Panc1 (cell line): ENCODE data around the gene E2F3. TPM values are rescaled to one million over a fixed set of nuclear protein-coding genes. Genes with fewer than 3 reads are reported as not detected.

ENCODE experiments used
- ATAC-seq: fragments of 200-7000 bp; cut with Tn5 transposase; 2 replicates; pipeline ENCODE4 v1.9.1; 2020; ENCODE audit warnings: mild to moderate bottlenecking, moderate library complexity
- BruUV-seq: library from RNA; stranded (reverse); fragments of 400-500 nt; replicated peaks from 2 replicates; lab custom pipeline; 2021; lab: Mats Ljungman, UMichigan
- CTCF ChIA-PET: fragments of 300-600 bp; sonication (Branson Sonifier 250); formaldehyde crosslinking; loops from one replicate; lab custom pipeline; 2022; ENCODE audit warnings: antibody characterized with exemption; lab: Charles Lee
- POLR2A ChIA-PET: fragments of 300-600 bp; sonication (Branson Sonifier 250); formaldehyde crosslinking; loops from one replicate; lab custom pipeline; 2022; ENCODE audit warnings: antibody characterized with exemption; lab: Charles Lee
- DNase-seq: peaks from one replicate; pipeline ENCODE4 v3.0.0-alpha.2; 2010; ENCODE audit warnings: low read depth, low spot score
- H3K27ac ChIP-seq: 2 replicates; pipeline ENCODE4 v1.5.1; 2011; ENCODE audit warnings: mild to moderate bottlenecking, low read length, inconsistent platforms
- H3K27me3 ChIP-seq: fragments of 200-500 bp; sonication (Bioruptor generic); 2 replicates; pipeline ENCODE4 v1.6.0; 2014; ENCODE audit warnings: low read length, inconsistent platforms; ENCODE audit not compliant: control insufficient read depth, insufficient read depth
- H3K36me3 ChIP-seq: fragments of 200-500 bp; sonication (Bioruptor generic); 2 replicates; pipeline ENCODE4 v1.5.1; 2014; ENCODE audit warnings: inconsistent platforms, mild to moderate bottlenecking, low read length, moderate library complexity; ENCODE audit not compliant: control insufficient read depth, insufficient read depth
- H3K4me1 ChIP-seq: 2 replicates; pipeline ENCODE4 v1.5.1; 2011; ENCODE audit warnings: inconsistent platforms, mild to moderate bottlenecking, low read length, moderate library complexity; ENCODE audit not compliant: control insufficient read depth, insufficient read depth
- H3K4me3 ChIP-seq, 2 experiments: 2 replicates each; pipeline ENCODE4 v1.5.1; 2011 to 2012; ENCODE audit warnings: low read depth in 2 of 2, low read length in 2 of 2, mild to moderate bottlenecking in 2 of 2, inconsistent platforms in 1 of 2, moderate library complexity in 1 of 2
- H3K9me3 ChIP-seq: fragments of 200-500 bp; sonication (Bioruptor generic); 2 replicates; pipeline ENCODE4 v1.5.1; 2014; ENCODE audit warnings: low read depth, mild to moderate bottlenecking, inconsistent platforms, low read length, moderate library complexity; ENCODE audit not compliant: control insufficient read depth, insufficient read depth
- POLR2AphosphoS5 ChIP-seq: IDR thresholded peaks from 2 replicates; pipeline ENCODE4 v1.6.1; 2012; ENCODE audit warnings: mild to moderate bottlenecking, low read depth, low read length, moderate library complexity
- SIN3A ChIP-seq: IDR thresholded peaks from 2 replicates; pipeline ENCODE4 v1.6.1; 2012; ENCODE audit warnings: low read depth, mild to moderate bottlenecking, low read length, moderate library complexity, borderline replicate concordance; ENCODE audit not compliant: insufficient read depth
- TCF7L2 ChIP-seq: IDR thresholded peaks from 2 replicates; pipeline ENCODE4 v1.6.1; 2011; ENCODE audit warnings: mild to moderate bottlenecking, low read depth, low read length, inconsistent platforms
- in situ Hi-C: cut with HindIII; loops from 2 replicates; pipeline ENCODE4 v1.10.0; 2016; ENCODE audit warnings: low sequenced_read_pairs, low pct_unique_long_range_greater_than_20kb
- intact Hi-C: fragments of 100-400 bp; cut with micrococcal nuclease; formaldehyde crosslinking; loops from one replicate; pipeline ENCODE4 v1.10.0; 2022; ENCODE audit not compliant: unreplicated experiment
- total RNA-seq: library from RNA; stranded (reverse); gene quantifications from one replicate; pipeline ENCODE4 v1.2.1, GENCODE V29; 2021; ENCODE audit not compliant: unreplicated experiment
- TF ChIP-seq, protein P1 (sequence below): fragments of 450-650 bp; IDR thresholded peaks from 2 replicates; pipeline ENCODE4 v1.5.1; 2017; ENCODE audit warnings: mild to moderate bottlenecking
- TF ChIP-seq, protein P2 (sequence below), 2 experiments: IDR thresholded peaks; 2 replicates each; pipeline ENCODE4 v1.6.1; 2011 to 2012; ENCODE audit warnings: low read depth in 2 of 2, control low read depth in 1 of 2, low read length in 1 of 2, mild to moderate bottlenecking in 1 of 2, moderate library complexity in 1 of 2; ENCODE audit not compliant: insufficient read depth in 1 of 2

The E2F3 gene
- total RNA-seq, 1 experiment from 2014 or later: 31.0 TPM

DNA sequence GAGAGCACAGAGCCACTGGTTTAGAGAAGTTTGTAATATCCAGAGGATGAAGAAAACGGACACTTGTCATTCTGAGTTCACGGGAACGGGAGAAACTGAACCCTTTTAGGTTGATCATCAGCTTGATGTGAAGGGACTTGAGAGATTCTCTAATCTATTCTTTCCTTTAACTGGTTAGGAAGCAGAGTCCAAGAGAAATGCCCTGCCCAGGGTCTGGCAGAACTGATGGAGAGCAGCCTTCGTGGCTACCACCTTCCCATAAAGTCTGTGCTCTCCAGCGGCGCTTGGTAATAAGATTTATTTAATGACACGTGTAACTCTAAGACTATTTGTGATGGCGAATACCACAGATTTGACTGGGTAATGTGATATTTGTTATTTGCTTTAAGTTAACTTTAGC lies 36.0 kb downstream of the E2F3 start:
- H3K4me3 ChIP-seq: no peak overlapping the region
- TF ChIP-seq TCF7L2 (no peak), SIN3A (no peak), POLR2AphosphoS5 (no peak)
- TF ChIP-seq, protein P1, sequence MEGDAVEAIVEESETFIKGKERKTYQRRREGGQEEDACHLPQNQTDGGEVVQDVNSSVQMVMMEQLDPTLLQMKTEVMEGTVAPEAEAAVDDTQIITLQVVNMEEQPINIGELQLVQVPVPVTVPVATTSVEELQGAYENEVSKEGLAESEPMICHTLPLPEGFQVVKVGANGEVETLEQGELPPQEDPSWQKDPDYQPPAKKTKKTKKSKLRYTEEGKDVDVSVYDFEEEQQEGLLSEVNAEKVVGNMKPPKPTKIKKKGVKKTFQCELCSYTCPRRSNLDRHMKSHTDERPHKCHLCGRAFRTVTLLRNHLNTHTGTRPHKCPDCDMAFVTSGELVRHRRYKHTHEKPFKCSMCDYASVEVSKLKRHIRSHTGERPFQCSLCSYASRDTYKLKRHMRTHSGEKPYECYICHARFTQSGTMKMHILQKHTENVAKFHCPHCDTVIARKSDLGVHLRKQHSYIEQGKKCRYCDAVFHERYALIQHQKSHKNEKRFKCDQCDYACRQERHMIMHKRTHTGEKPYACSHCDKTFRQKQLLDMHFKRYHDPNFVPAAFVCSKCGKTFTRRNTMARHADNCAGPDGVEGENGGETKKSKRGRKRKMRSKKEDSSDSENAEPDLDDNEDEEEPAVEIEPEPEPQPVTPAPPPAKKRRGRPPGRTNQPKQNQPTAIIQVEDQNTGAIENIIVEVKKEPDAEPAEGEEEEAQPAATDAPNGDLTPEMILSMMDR: no peak
- TF ChIP-seq, protein P2, sequence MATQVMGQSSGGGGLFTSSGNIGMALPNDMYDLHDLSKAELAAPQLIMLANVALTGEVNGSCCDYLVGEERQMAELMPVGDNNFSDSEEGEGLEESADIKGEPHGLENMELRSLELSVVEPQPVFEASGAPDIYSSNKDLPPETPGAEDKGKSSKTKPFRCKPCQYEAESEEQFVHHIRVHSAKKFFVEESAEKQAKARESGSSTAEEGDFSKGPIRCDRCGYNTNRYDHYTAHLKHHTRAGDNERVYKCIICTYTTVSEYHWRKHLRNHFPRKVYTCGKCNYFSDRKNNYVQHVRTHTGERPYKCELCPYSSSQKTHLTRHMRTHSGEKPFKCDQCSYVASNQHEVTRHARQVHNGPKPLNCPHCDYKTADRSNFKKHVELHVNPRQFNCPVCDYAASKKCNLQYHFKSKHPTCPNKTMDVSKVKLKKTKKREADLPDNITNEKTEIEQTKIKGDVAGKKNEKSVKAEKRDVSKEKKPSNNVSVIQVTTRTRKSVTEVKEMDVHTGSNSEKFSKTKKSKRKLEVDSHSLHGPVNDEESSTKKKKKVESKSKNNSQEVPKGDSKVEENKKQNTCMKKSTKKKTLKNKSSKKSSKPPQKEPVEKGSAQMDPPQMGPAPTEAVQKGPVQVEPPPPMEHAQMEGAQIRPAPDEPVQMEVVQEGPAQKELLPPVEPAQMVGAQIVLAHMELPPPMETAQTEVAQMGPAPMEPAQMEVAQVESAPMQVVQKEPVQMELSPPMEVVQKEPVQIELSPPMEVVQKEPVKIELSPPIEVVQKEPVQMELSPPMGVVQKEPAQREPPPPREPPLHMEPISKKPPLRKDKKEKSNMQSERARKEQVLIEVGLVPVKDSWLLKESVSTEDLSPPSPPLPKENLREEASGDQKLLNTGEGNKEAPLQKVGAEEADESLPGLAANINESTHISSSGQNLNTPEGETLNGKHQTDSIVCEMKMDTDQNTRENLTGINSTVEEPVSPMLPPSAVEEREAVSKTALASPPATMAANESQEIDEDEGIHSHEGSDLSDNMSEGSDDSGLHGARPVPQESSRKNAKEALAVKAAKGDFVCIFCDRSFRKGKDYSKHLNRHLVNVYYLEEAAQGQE (IDR thresholded peaks at IDR 0.05; ENCODE audit: insufficient read depth in 1 of 2, low read depth in 2 of 2, low read length in 1 of 2): no peak
- no TSS peak for BruUV-seq
- no peaks in the 10 kb centered on the region for H3K4me1 ChIP-seq
- no peak overlapping the region for H3K27ac ChIP-seq
- CTCF ChIA-PET: no interaction called here
- no peak for DNase-seq
- no peaks in the 10 kb centered on the region for H3K36me3 ChIP-seq
- no peaks in the 10 kb centered on the region for H3K9me3 ChIP-seq
- in situ Hi-C loops: no loop called here
- intact Hi-C loops: no loop called here
- POLR2A ChIA-PET: no interaction called here
- no peaks in the 10 kb centered on the region for H3K27me3 ChIP-seq
- no peak for ATAC-seq

DNA sequence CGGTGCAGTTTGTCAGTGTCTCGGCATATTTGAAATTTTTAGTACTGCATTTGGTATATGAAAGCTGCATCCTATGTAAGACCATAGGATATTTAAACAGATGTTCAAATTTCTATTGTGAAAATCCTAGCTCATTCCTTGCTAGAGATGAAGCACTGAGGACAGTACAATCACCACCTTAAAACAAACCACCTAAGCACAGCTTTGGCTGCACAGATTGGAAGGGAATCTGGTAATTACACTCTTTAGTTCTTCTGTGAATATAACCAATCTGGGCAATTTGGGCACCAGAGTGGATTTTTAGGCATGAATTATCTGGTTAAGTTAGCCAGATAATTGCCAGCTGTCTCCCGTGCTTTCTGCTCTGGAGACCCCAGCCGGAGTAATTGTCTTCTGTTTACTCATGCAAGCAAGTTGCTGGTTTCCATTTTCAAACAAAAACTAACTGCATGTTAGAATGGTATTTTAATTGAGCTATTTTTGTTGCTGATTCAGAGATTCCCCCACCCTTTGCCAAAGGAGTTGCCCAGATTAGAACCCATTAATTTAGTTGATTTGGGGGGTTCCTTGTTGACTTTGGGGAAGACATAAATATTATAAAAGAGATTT lies 36.9 kb downstream of the E2F3 start:
- CTCF ChIA-PET: no interaction called here
- intact Hi-C loops: no loop called here
- Histone ChIP-seq H3K4me1 (no peaks in the 10 kb centered on the region), H3K27me3 (no peaks in the 10 kb centered on the region), H3K27ac (no peak overlapping the region), H3K36me3 (no peaks in the 10 kb centered on the region), H3K4me3 (no peak overlapping the region), H3K9me3 (no peaks in the 10 kb centered on the region)
- POLR2A ChIA-PET: interaction anchor here (0.6 to 1.1 kb wide), 2 partner anchors 28 to 92 kb away, joined by 3 read pairs; no protein-coding TSS in a partner anchor
- in situ Hi-C loops: no loop called here
- no peak for TF ChIP-seq POLR2AphosphoS5
- TF ChIP-seq, protein P1: no peak
- TF ChIP-seq, protein P2 (IDR thresholded peaks at IDR 0.05; ENCODE audit: insufficient read depth in 1 of 2, low read depth in 2 of 2, low read length in 1 of 2): no peak
- TF ChIP-seq SIN3A: no peak
- no peak for TF ChIP-seq TCF7L2
- ATAC-seq: no peak
- no TSS peak for BruUV-seq
- no peak for DNase-seq
